ENCODE data around the gene CPNE9. TPM values are rescaled to one million over a fixed set of nuclear protein-coding genes. Genes with fewer than 3 reads are reported as not detected.

The CPNE9 gene
- total RNA-seq, 1 donor from 2014 or later: 0.20 TPM

DNA sequence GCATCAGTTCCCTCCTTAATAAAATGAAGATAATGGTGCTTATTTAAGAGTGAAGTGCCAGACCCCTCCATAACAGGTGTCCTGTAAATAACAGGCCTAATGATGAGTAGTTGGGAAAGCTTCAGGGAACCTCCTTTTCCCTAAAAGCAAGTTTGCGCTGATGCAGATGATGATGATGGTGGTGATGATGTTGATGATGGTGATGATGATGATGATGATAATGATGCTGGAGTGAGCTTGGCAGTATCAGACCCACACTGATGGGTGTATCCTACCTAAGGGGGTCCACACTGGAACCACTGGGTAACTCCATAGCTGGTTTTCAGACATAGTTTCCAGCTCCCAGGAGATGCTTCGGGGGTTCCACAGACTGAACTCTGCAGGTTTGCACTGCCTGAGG is 29.9 kb upstream of the CPNE9 start:
- H3K36me3 Mint-ChIP-seq (ENCODE audit: low read depth, unreplicated experiment): peaks cover 24% of the 10 kb centered on the region

DNA sequence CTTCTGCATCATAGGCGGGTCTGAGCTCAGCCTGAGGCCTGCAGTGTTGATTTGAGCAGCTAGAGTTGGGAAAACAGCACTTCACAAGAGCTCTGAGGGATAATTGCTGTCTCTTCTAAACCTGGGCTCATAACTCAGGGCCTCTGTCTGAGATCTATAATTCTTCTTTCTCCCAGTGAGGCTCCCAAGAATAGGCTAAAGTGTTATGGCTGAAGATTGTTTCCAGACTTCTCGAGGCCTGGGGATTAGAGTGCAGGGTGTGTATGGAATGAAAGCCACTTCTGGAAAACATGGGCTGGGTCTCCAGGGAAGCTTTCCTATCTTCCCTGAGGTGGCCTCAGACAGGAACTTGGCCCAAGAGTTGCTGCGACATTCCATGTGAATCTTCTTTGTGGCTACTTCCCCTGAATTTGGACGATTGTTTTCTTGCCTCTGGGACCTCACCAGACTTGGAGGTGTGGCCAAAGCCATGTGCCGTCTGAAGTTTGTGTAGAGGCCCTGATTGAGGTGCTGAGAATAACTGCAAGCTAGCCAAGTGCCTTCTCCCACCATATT is 27.8 kb upstream of the CPNE9 start:
- no peak for FAIRE-seq
- peaks cover 27% of the 10 kb centered on the region for H3K36me3 Mint-ChIP-seq (ENCODE audit: low read depth, unreplicated experiment)
- peaks cover 40% of the 10 kb centered on the region for H3K36me3 ChIP-seq (ENCODE audit: insufficient read depth, low read length)

More for the DNA sequence above, 29.9 kb upstream of the CPNE9 start:
- Histone ChIP-seq H3K9me3 (ENCODE audit: insufficient read depth, low read depth, low read length) (no peaks in the 10 kb centered on the region), H3K9ac (ENCODE audit: low read length) (no peak overlapping the region), H3K36me3 (ENCODE audit: insufficient read depth, low read length) (peaks cover 42% of the 10 kb centered on the region), H3K27ac (ENCODE audit: low read depth, low read length) (no peak overlapping the region), H3K4me1 (ENCODE audit: insufficient read depth, low read length) (no peaks in the 10 kb centered on the region), H3K4me3 (ENCODE audit: insufficient read depth, low read depth, low read length) (no peak overlapping the region), H2AFZ (ENCODE audit: low read depth, low read length) (no peak overlapping the region), H3K27me3 (ENCODE audit: insufficient read depth, low read length) (no peaks in the 10 kb centered on the region), H3K4me2 (ENCODE audit: low read length) (no peak overlapping the region), H4K20me1 (ENCODE audit: insufficient read depth, low read length) (peaks cover 7% of the 10 kb centered on the region), H3K79me2 (ENCODE audit: insufficient read depth, low read length) (no peaks in the 10 kb centered on the region)
- Mint-ChIP-seq H3K4me3 (ENCODE audit: unreplicated experiment) (no peak overlapping the region), H3K27me3 (ENCODE audit: low read depth, unreplicated experiment) (no peaks in the 10 kb centered on the region), H3K27ac (ENCODE audit: unreplicated experiment) (no peak overlapping the region), H3K4me1 (ENCODE audit: low read depth, unreplicated experiment) (peaks cover 6% of the 10 kb centered on the region), H3K9me3 (ENCODE audit: unreplicated experiment) (no peaks in the 10 kb centered on the region)
- no peak for TF ChIP-seq EZH2 (IDR thresholded peaks at IDR 0.05; ENCODE audit: insufficient read depth, low read length)
- TF ChIP-seq CTCF (IDR thresholded peaks at IDR 0.05; ENCODE audit: insufficient read depth, low read depth, low read length): no peak
- DNase-seq (ENCODE audit: low read depth) (no peak), FAIRE-seq (no peak)

More for the DNA sequence above, 27.8 kb upstream of the CPNE9 start:
- Mint-ChIP-seq H3K4me1 (ENCODE audit: low read depth, unreplicated experiment) (peaks cover 6% of the 10 kb centered on the region), H3K27me3 (ENCODE audit: low read depth, unreplicated experiment) (no peaks in the 10 kb centered on the region), H3K27ac (ENCODE audit: unreplicated experiment) (no peak overlapping the region), H3K9me3 (ENCODE audit: unreplicated experiment) (no peaks in the 10 kb centered on the region), H3K4me3 (ENCODE audit: unreplicated experiment) (no peak overlapping the region)
- Histone ChIP-seq H3K4me3 (ENCODE audit: insufficient read depth, low read depth, low read length) (no peak overlapping the region), H3K27me3 (ENCODE audit: insufficient read depth, low read length) (no peaks in the 10 kb centered on the region), H3K9ac (ENCODE audit: low read length) (no peak overlapping the region), H3K79me2 (ENCODE audit: insufficient read depth, low read length) (no peaks in the 10 kb centered on the region), H3K4me1 (ENCODE audit: insufficient read depth, low read length) (no peaks in the 10 kb centered on the region), H2AFZ (ENCODE audit: low read depth, low read length) (no peak overlapping the region), H3K4me2 (ENCODE audit: low read length) (no peak overlapping the region), H3K27ac (ENCODE audit: low read depth, low read length) (no peak overlapping the region), H3K9me3 (ENCODE audit: insufficient read depth, low read depth, low read length) (no peaks in the 10 kb centered on the region), H4K20me1 (ENCODE audit: insufficient read depth, low read length) (no peaks in the 10 kb centered on the region)
- TF ChIP-seq EZH2 (IDR thresholded peaks at IDR 0.05; ENCODE audit: insufficient read depth, low read length) (no peak), CTCF (IDR thresholded peaks at IDR 0.05; ENCODE audit: insufficient read depth, low read depth, low read length) (no peak)
- DNase-seq (ENCODE audit: low read depth): no peak
